Stimulated activated effector memory CD8-positive, alpha-beta T cell treated with anti-CD3 and anti-CD28 coated beads, Interleukin-12 subunit alpha, Interleukin-12 subunit beta, amount 100 ng/mL, for 72 hours (primary cell): ENCODE data around the gene FXYD7.
"Not testable (repeated sequence)": the region's sequence is repeated elsewhere in the genome, so short reads cannot be mapped to it uniquely, and the experiment has no call there.

Source experiments
- ATAC-seq: fragments of 150-1000 bp; cut with Tn5 transposase; 2 replicates; pipeline ENCODE4 v1.10.0; 2021
- DNase-seq, 2 donors: peaks; one replicate each; pipeline ENCODE4 v3.0.0; 2021 to 2022; ENCODE audit warnings: low spot score in 2 of 2
- H3K27ac Mint-ChIP-seq: one replicate; pipeline ENCODE4 v1.8.0; 2022; ENCODE audit warnings: mild to moderate bottlenecking, mixed read lengths
- H3K36me3 Mint-ChIP-seq: one replicate; pipeline ENCODE4 v1.8.0; 2022; ENCODE audit warnings: mild to moderate bottlenecking, mixed read lengths
- H3K4me1 Mint-ChIP-seq: one replicate; pipeline ENCODE4 v1.8.0; 2022; ENCODE audit warnings: mixed read lengths
- H3K4me3 Mint-ChIP-seq: one replicate; pipeline ENCODE4 v1.8.0; 2022; ENCODE audit warnings: mild to moderate bottlenecking, mixed read lengths
- H3K9me3 Mint-ChIP-seq: one replicate; pipeline ENCODE4 v1.8.0; 2022; ENCODE audit warnings: mixed read lengths

The FXYD7 gene, protein sequence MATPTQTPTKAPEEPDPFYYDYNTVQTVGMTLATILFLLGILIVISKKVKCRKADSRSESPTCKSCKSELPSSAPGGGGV

DNA sequence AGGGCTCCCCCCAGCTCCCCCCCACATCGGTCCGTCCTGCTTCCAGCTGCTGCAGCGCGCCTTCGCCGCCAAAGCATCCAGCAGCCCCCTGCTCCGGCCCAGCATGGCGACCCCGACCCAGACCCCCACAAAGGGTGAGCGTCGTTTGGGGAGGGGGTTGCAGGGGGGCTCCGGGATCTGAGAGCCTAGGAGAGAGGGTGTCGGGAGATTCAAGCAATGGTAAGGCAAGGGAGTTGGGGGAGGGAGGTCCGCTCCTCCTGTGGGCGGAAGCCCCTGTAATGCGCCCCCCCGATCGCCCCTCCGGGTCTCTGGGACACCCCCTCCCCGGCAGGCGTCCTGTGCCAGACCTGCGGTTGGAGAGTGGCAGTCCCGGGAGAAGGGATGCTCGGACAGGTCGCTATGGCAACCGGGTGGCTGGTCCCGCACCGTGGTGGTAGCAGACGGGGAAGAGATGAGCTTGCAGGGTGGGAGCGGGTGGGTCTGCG, at the start of gene FXYD7:
Gene FXYD7, plus strand, starts transcription at position 25 of the 485 bp plus-strand sequence. Its CDS starts 79 bp downstream, at position 104.
- H3K4me1 Mint-ChIP-seq, result peaks cover 46% of the 10 kb centered on the region
- H3K27ac Mint-ChIP-seq, result no peak within 1 kb of the TSS
- no peaks in the 10 kb centered on the region for H3K36me3 Mint-ChIP-seq
- no peak for DNase-seq
- ATAC-seq, result no peak
- H3K4me3 Mint-ChIP-seq, result peak within 1 kb of the TSS; percentile 76
- no peaks in the 10 kb centered on the region for H3K9me3 Mint-ChIP-seq

DNA sequence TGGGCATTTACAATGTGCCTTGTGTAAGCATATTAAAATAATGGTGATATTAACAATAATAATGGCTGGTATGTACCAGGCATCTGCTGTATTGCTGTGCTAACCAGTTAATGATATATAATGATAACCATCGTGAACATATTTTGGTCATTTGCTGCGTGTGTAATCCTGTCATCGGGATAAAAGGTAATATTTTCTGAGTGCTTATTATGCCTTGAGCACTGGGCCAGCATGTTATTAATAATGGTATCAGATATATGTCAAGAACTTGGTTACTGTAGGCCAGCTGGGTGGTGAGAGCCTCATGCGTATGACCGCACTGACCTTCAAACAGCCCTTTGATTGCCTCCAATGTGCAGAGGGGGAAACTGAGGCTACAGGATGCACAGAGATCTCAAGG, 49.6 kb upstream of the FXYD7 start:
- no peak for DNase-seq

DNA sequence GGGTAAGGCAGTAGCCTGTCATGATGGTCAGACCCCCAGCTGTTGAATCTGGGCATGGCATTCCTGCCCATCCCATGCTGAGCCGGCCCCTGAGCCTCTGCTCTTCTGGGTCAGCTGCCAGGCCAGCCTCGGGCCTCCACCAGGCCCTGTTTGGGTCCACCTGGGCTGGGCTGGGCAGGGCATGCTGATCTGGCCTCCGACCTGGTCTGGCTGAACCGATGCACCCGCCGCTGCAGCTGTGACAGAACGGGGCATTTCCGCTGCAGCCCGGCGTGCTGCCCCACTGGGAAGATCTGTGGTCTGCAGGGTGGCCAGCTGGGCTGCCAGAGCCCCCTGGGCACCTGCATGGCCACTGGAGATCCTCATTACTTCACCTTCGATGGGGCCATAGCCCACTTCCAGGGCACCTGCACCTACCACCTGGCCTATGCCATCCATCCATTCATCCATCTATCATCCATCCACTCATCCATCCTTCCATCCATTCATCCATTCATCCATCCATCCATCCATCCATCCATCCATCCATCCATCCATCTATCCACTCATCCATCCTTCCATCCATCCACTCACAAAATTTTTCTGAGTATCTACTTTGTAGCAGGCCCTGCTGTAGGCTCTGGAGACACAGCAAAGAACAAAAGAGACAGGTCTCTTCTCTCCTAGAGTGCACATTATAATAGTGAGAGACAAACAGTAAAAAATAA, 49.0 kb upstream of the FXYD7 start:
- no peaks in the 10 kb centered on the region for H3K36me3 Mint-ChIP-seq
- H3K4me1 Mint-ChIP-seq, result no peaks in the 10 kb centered on the region
- no peak overlapping the region for H3K27ac Mint-ChIP-seq
- no peak for DNase-seq
- ATAC-seq, result no peak
- H3K4me3 Mint-ChIP-seq, result no peak overlapping the region
- H3K9me3 Mint-ChIP-seq, result no peaks in the 10 kb centered on the region

More for the DNA sequence above, 49.6 kb upstream of the FXYD7 start:
- no peak for ATAC-seq
- H3K9me3 Mint-ChIP-seq, result no peaks in the 10 kb centered on the region
- H3K36me3 Mint-ChIP-seq, result no peaks in the 10 kb centered on the region
- H3K27ac Mint-ChIP-seq, result no peak overlapping the region
- no peak overlapping the region for H3K4me3 Mint-ChIP-seq
- no peaks in the 10 kb centered on the region for H3K4me1 Mint-ChIP-seq

DNA sequence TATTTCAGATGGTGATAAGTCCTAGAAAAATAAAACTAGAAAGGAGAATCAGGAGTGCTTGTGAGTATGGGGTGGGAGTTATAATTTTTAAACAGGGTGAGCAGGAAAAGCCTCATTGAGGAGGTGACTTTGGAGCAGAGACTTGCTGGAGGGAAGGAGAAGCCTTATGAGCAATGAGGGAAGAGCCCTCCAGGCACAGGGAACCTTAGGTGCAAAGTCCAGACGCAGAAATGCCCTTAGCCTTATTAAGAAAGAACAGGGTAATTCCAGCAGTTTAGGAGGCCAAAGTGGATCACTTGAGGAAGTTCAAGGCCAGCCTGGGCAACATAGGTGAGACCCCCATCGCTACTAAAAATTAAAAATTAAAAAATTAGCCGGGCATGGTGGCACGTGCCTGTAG, 48.4 kb upstream of the FXYD7 start:
- no peaks in the 10 kb centered on the region for H3K9me3 Mint-ChIP-seq
- ATAC-seq, result no peak

DNA sequence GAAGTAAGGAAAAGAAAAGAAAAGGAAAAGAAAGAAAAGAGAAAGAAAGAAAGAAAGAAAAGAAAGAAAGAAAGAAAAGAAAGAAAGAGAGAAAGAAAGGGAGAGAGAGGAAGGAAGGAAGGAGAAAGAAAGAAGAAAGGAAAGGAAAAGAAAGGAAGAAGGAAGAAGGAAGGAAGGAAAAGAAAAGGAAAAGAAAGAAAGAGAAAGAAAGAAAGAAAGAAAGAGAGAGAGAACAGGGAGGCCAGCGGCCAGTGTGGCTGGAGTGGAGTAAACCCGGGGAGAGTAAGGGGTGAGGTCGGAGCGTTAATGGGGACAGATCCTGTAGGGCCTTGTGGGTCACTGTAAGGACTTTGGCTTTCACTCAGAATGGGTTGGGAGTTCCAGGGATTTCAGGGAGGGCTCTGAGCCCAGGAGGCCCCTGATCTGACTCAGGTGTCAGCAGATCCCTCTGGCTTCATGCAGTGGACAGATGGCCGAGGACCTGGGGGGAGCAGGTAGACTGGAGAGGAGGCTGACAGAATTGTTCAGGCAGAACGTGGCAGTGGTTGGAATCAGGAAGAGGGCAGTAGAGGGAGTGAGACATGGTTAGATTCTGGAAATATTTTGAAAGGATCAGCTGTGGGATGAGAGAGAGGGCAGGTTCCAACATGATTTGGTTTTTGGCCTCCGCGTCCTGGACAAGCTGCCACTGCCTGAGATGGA, 47.2 kb upstream of the FXYD7 start:
- Mint-ChIP-seq H3K9me3 (no peaks in the 10 kb centered on the region), H3K36me3 (no peaks in the 10 kb centered on the region), H3K4me3 (no peak overlapping the region), H3K4me1 (no peaks in the 10 kb centered on the region), H3K27ac (no peak overlapping the region)
- DNase-seq (no peak), ATAC-seq (no peak)

More for the DNA sequence above, 48.4 kb upstream of the FXYD7 start:
- no peak for DNase-seq
- Mint-ChIP-seq H3K4me1 (no peaks in the 10 kb centered on the region), H3K27ac (no peak overlapping the region), H3K4me3 (no peak overlapping the region), H3K36me3 (no peaks in the 10 kb centered on the region)

DNA sequence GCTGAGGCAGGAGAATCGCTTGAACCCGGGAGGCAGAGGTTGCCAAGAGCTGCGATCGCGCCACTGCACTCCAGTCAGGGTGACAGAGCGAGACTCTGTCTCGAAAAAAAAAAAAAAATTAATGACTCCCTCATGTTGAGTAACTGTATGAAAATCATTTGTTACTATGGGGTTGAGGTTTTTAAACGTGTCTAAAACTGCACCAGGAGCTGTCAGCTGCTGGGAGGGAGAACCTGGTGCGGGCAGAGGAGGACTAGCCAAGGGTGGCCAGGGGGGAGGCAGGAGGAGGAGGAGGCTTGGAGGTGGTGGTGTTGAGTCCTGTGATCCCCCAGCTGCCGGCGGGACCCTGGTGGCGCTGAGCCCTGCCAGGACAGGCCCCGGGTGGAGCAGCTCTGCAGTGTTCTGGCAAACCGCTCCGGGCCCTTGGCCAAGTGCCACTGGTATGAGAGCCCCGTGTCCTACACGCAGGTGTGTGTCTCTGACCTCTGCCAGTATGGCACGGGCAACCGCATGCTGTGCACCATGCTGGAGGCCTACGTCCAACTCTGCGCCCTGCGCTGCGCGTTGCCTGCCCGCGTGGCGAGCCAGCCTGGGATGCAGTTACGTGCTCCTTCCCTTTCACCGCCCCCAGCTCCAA, 44.5 kb upstream of the FXYD7 start:
- Mint-ChIP-seq H3K36me3 (peaks cover 5% of the 10 kb centered on the region), H3K4me1 (peaks cover 5% of the 10 kb centered on the region), H3K9me3 (no peaks in the 10 kb centered on the region), H3K27ac (no peak overlapping the region), H3K4me3 (no peak overlapping the region)
- DNase-seq (no peak), ATAC-seq (no peak)

DNA sequence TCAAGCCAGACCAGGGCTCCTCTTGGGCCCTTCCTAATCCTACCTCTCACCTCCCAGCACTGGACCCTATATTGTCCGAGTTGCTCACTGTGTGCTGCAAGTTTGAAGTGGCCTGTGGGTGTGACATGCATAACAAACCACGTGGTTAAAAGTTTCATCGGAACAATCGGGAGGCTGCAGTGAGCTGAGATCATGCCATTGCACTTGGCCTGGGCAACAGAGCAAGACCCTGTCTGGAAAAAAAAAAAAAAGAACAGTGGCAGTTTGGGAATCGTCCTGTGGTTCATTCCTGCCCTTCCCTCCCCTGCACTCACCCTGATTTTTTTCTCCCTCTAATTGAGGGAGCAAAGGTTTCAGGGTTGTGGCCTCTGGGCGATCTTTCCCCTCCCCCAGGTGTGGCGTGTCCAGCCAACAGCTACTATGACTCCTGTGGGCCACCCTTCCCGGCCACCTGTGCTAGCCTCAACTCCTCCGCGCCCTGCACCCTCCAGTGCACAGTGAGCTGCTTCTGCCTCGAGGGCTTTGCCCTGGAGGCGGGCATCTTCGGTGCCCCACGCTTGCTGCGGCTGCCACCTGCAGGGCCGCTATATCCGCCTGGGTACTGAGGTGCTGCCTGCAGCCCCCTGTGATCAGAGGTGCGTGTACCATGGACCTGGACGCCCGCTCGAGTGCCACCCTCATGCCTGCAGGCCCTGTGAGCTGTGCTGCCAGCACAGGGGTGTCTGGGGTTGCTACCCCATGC, 43.7 kb upstream of the FXYD7 start:
- ATAC-seq (no peak), DNase-seq (no peak)
- no peaks in the 10 kb centered on the region for H3K9me3 Mint-ChIP-seq
- H3K27ac Mint-ChIP-seq, result no peak overlapping the region
- no peak overlapping the region for H3K4me3 Mint-ChIP-seq
- peaks cover 5% of the 10 kb centered on the region for H3K36me3 Mint-ChIP-seq
- H3K4me1 Mint-ChIP-seq, result peaks cover 5% of the 10 kb centered on the region

DNA sequence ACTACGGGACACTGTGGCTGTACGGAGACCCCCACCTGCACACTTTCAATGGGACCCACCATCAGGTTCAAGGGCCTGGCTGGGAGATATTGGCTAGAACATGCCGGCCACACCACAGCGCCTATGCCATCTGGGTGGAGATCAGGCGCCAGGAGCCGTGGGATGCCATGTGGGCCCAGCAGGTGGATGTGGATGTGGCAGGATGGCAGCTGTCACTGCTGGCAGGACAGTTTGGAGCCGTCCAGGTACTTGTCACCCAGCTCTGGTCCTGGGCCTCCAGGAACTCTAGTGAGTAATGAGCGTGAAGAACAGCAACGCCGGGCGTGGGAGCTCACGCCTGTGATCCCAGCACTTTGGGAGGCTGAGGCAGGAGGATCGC, 43.2 kb upstream of the FXYD7 start:
- no peak for ATAC-seq
- Mint-ChIP-seq H3K4me1 (peaks cover 5% of the 10 kb centered on the region), H3K9me3 (no peaks in the 10 kb centered on the region), H3K27ac (no peak overlapping the region), H3K4me3 (no peak overlapping the region), H3K36me3 (peaks cover 5% of the 10 kb centered on the region)
- no peak for DNase-seq

DNA sequence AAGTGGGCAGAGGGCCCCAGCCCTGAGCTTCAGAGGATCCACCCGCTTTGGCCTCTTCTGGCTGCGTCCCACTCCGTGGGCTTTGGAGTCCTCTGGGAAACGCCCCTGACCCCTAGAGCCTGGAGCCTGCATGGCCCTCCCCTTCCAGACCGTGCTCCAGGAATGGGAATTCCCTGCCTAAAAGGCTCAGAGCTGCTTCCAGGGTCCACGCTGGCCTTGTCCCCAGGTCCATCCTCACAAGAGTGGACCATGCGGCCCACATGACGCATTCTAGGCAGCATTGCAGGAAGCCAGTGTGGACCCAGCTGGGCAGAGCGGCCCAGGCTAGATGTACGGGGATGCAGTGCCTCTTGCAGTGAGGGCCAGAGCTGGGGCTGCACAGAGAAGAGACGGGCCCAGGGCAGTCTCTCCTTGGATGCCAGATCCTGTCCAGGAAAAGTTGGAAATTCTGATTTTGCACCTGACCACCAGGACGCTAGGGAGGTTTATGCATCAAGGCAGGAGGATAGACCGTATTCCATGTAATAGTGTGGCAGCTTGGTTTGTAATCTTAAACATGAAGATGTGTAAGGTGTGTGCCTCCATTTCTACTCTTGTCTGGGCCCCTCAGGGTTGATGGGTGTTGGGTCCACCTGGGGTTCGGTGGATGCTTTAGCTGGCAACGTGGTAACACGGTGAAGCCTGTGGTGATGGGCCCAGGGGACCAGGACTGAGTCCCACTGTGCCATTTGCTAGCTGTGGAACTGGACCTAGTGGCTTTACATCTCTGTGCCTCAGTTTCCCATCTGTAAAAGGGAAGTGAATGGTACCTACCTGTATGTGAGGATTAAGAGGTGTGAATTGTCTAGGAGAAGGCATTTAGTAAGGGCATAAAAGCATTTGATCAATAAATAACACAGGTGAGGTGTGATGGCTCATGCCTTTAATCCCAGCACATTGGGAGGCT, 42.2 kb upstream of the FXYD7 start:
- Mint-ChIP-seq H3K9me3 (no peaks in the 10 kb centered on the region), H3K36me3 (peaks cover 5% of the 10 kb centered on the region), H3K4me3 (no peak overlapping the region), H3K4me1 (peaks cover 5% of the 10 kb centered on the region), H3K27ac (no peak overlapping the region)
- ATAC-seq (no peak), DNase-seq (no peak)

DNA sequence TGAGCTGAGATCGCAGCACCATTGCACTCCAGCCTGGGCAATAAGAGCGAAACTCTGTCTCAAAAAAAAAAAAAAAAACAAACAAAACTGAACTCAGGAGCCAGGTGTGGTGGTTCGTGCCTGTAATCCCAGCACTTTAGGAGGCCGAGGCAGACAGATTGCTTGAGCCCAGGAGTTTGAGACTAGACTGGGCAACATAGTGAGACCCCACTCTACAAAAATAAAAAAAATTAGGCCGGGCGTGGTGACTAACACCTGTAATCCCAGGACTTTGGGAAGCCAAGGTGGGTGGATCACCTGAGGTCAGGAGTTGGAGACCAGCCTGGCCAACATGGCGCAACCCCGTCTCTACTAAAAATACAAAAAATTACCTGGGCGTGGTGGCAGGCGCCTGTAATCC, 41.1 kb upstream of the FXYD7 start:
- not testable (repeated sequence) for H3K9me3 Mint-ChIP-seq, H3K4me1 Mint-ChIP-seq, H3K4me3 Mint-ChIP-seq, H3K36me3 Mint-ChIP-seq, DNase-seq, ATAC-seq, H3K27ac Mint-ChIP-seq

DNA sequence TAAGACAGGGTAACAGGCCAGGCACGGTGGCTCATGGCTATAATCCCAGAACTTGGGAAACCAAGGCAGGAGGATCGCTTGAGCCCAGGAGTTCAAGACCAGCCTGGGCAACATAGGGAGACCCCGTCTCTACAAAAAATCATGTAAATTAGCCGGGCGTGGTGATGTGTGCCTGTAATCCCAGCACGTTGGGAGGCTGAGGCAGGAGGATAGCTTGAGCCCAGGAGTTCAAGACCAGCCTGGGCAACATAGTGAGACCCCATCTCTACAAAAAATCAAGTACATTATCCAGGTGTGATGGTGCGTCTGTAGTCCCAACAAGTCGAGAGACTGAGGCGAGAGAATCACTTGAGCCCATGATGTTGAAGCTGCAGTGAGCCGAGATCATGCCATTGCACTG, 39.4 kb upstream of the FXYD7 start:
- not testable (repeated sequence) for H3K4me3 Mint-ChIP-seq, ATAC-seq, H3K27ac Mint-ChIP-seq, DNase-seq, H3K36me3 Mint-ChIP-seq, H3K9me3 Mint-ChIP-seq
- H3K4me1 Mint-ChIP-seq, result peaks cover 12% of the 10 kb centered on the region

DNA sequence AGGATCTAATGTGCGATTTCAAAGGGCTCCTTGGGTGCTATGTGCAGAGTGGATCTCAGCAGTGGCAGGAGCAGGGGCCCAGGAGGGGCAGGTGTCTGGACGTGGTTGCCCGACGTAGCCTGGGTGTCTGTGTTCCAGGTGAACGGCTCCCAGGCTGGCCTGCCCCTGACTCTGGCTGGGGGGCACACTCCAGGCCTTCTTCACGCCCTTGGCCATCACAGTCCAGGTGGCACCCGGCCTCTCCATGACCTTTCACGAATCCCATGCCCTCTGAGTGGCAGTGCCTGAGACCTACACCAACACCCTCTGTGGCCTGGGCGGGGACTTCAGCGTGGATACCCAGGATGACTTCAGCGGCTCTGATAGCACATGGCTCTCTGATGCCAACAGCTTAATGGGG, 38.7 kb upstream of the FXYD7 start:
- Mint-ChIP-seq H3K4me3 (no peak overlapping the region), H3K9me3 (peaks cover 3% of the 10 kb centered on the region), H3K4me1 (peaks cover 12% of the 10 kb centered on the region), H3K27ac (no peak overlapping the region), H3K36me3 (peaks cover 5% of the 10 kb centered on the region)
- no peak for DNase-seq
- no peak for ATAC-seq

DNA sequence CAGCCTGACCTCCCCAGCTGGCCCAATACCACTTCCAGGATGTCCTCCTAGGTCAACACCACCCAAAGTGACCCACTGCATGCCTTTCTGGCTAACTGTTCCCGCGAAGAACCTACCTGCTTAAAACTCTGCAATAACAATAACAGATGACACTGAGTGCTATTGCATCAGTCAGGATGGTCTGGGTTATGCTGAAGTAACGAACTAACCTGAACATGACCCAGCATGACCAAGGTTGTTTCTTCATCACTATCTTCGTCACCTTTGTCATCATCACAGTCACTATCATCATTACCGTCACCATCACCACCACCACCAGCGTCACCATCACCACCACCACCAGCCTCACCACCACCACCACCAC, 38.0 kb upstream of the FXYD7 start:
- Mint-ChIP-seq H3K27ac (no peak overlapping the region), H3K4me1 (peaks cover 12% of the 10 kb centered on the region), H3K36me3 (peaks cover 5% of the 10 kb centered on the region), H3K9me3 (peaks cover 3% of the 10 kb centered on the region), H3K4me3 (no peak overlapping the region)
- no peak for DNase-seq
- no peak for ATAC-seq
